SK-N-SH (cell line): ENCODE measurements around the gene GSDMA. TPM values are rescaled to one million over a fixed set of nuclear protein-coding genes. Genes with fewer than 3 reads are reported as not detected.

Experiments used
- CTCF ChIA-PET: fragments of 300-600, 350-600 bp; formaldehyde crosslinking; extraction: SDS; loops from one replicate; lab custom pipeline; 2021; lab: Yijun Ruan, JAX
- POLR2A ChIA-PET: fragments of 350-600 bp; sonication (Branson Sonifier 250); formaldehyde crosslinking; extraction: SDS; loops from one replicate; lab custom pipeline; 2020; ENCODE audit warnings: antibody characterized with exemption, inconsistent platforms; lab: Yijun Ruan, JAX
- DNase-seq: peaks from one replicate; pipeline ENCODE4 v3.0.0; 2012
- H2AFZ ChIP-seq: fragments of 200-600 bp; sonication (generic); 2 replicates; pipeline ENCODE4 v1.8.1; 2016; ENCODE audit warnings: antibody characterized with exemption, mild to moderate bottlenecking, low read depth
- H3F3A ChIP-seq: fragments of 200-600 bp; sonication (generic); replicated peaks from 2 replicates; pipeline ENCODE3; 2016; ENCODE audit warnings: antibody characterized with exemption, mild to moderate bottlenecking; ENCODE audit not compliant: insufficient read depth
- H3K27ac ChIP-seq, 2 experiments: fragments of 200-500 bp in 1 of 2; fragments of 200-600 bp in 1 of 2; sonication (Bioruptor generic) in 1 of 2; sonication (generic), shearing (Covaris generic) in 1 of 2; 2 replicates each; pipeline versions ENCODE4 v1.5.1 to v1.6.1; 2014 to 2016; ENCODE audit warnings: low read depth in 2 of 2, inconsistent platforms in 1 of 2, low read length in 1 of 2, mild to moderate bottlenecking in 1 of 2, mixed read lengths in 1 of 2
- H3K27me3 ChIP-seq: fragments of 200-600 bp; sonication (generic), shearing (Covaris generic); 2 replicates; pipeline ENCODE4 v1.6.1; 2016; ENCODE audit warnings: mixed run types; ENCODE audit not compliant: insufficient read depth
- H3K36me3 ChIP-seq, 2 experiments: fragments of 200-500 bp in 1 of 2; fragments of 200-600 bp in 1 of 2; sonication (Bioruptor generic) in 1 of 2; sonication (generic) in 1 of 2; replicated peaks in 1 of 2; 2 replicates each; pipeline versions ENCODE3 to v1.5.1; 2014 to 2016; ENCODE audit warnings: low read length in 1 of 2, mild to moderate bottlenecking in 1 of 2; ENCODE audit not compliant: insufficient read depth in 2 of 2, control insufficient read depth in 1 of 2
- H3K4me1 ChIP-seq, 2 experiments: fragments of 200-500 bp in 1 of 2; fragments of 200-600 bp in 1 of 2; sonication (Bioruptor generic) in 1 of 2; sonication (generic), shearing (Covaris generic) in 1 of 2; 2 replicates each; pipeline versions ENCODE4 v1.5.1 to v1.6.1; 2014 to 2016; ENCODE audit warnings: low read depth in 1 of 2, low read length in 1 of 2, mixed run types in 1 of 2; ENCODE audit not compliant: insufficient read depth in 2 of 2, control insufficient read depth in 1 of 2
- H3K4me2 ChIP-seq: fragments of 200-600 bp; sonication (generic), shearing (Covaris generic); 2 replicates; pipeline ENCODE4 v1.6.1; 2017; ENCODE audit warnings: mixed run types
- H3K4me3 ChIP-seq, 2 experiments: fragments of 200-500 bp in 1 of 2; fragments of 200-600 bp in 1 of 2; sonication (Bioruptor generic) in 1 of 2; sonication (generic), shearing (Covaris generic) in 1 of 2; 2 replicates each; pipeline versions ENCODE4 v1.5.1 to v1.8.1; 2014 to 2016; ENCODE audit warnings: low read depth in 2 of 2, inconsistent platforms in 1 of 2, low read length in 1 of 2, mild to moderate bottlenecking in 1 of 2, mixed read lengths in 1 of 2, moderate library complexity in 1 of 2
- H3K79me2 ChIP-seq: fragments of 200-600 bp; sonication (generic); 2 replicates; pipeline ENCODE4 v1.8.1; 2017; ENCODE audit warnings: mild to moderate bottlenecking; ENCODE audit not compliant: insufficient read depth
- H3K9ac ChIP-seq: fragments of 200-600 bp; sonication (generic); 2 replicates; pipeline ENCODE4 v1.6.1; 2017; ENCODE audit warnings: mixed run types
- H3K9me2 ChIP-seq: fragments of 200-600 bp; sonication (generic); 2 replicates; pipeline ENCODE4 v1.6.1; 2017; ENCODE audit warnings: mixed run types
- H3K9me3 ChIP-seq: fragments of 200-600 bp; sonication (generic); 2 replicates; pipeline ENCODE4 v1.6.1; 2017; ENCODE audit warnings: mixed run types, mild to moderate bottlenecking, moderate library complexity
- H4K20me1 ChIP-seq: fragments of 200-600 bp; sonication (generic); 2 replicates; pipeline ENCODE4 v1.6.1; 2017; ENCODE audit warnings: mild to moderate bottlenecking, mixed run types; ENCODE audit not compliant: insufficient read depth
- CTCF ChIP-seq: fragments of 200-600 bp; sonication (generic); IDR thresholded peaks from 2 replicates; pipeline ENCODE4 v1.6.1; 2017; ENCODE audit warnings: antibody characterized with exemption, mild to moderate bottlenecking, moderate library complexity
- EP300 ChIP-seq, 2 experiments: IDR thresholded peaks; 2 replicates each; pipeline versions ENCODE4 v1.4.0 to v1.6.1; 2012; ENCODE audit warnings: borderline replicate concordance in 1 of 2, low read depth in 1 of 2, low read length in 1 of 2
- FOXJ3 ChIP-seq: sonication (generic); formaldehyde crosslinking; IDR thresholded peaks from 2 replicates; pipeline ENCODE4 v1.5.1; 2020; ENCODE audit warnings: mild to moderate bottlenecking, missing genetic modification reagents
- FOXM1 ChIP-seq: IDR thresholded peaks from 2 replicates; pipeline ENCODE4 v1.4.0; 2012; ENCODE audit warnings: low read depth, mild to moderate bottlenecking
- GATA2 ChIP-seq: sonication (generic); formaldehyde crosslinking; IDR thresholded peaks from 2 replicates; pipeline ENCODE4 v1.5.0; 2020; ENCODE audit warnings: mild to moderate bottlenecking, missing genetic modification reagents
- IRF3 ChIP-seq: fragments of 150-350 bp; IDR thresholded peaks from 2 replicates; pipeline ENCODE4 v1.6.1; 2016; ENCODE audit warnings: mild to moderate bottlenecking, low read depth, low read length
- MAX ChIP-seq: IDR thresholded peaks from 2 replicates; pipeline ENCODE4 v1.4.0; 2012; ENCODE audit warnings: low read depth
- MXI1 ChIP-seq: IDR thresholded peaks from 2 replicates; pipeline ENCODE4 v1.6.1; 2012; ENCODE audit warnings: mild to moderate bottlenecking, low read depth, low read length, improper control_type of control experiment
- NRF1 ChIP-seq: IDR thresholded peaks from 2 replicates; pipeline ENCODE4 v1.6.1; 2012; ENCODE audit warnings: low read depth, mild to moderate bottlenecking, low read length
- PBX3 ChIP-seq: IDR thresholded peaks from 2 replicates; pipeline ENCODE4; 2012
- POLR2AphosphoS5 ChIP-seq: IDR thresholded peaks from 2 replicates; pipeline ENCODE4 v1.6.1; 2012; ENCODE audit warnings: low read depth, low read length
- RAD21 ChIP-seq: IDR thresholded peaks from 2 replicates; pipeline ENCODE4 v1.6.1; 2012; ENCODE audit warnings: mild to moderate bottlenecking, low read length
- RCOR1 ChIP-seq: fragments of 150-350 bp; IDR thresholded peaks from 2 replicates; pipeline ENCODE4 v1.6.1; 2017; ENCODE audit warnings: antibody characterized with exemption, low read length
- RFX5 ChIP-seq: IDR thresholded peaks from 2 replicates; pipeline ENCODE4 v1.6.1; 2012; ENCODE audit warnings: mild to moderate bottlenecking, improper control_type of control experiment, low read length
- SIN3A ChIP-seq: IDR thresholded peaks from 2 replicates; pipeline ENCODE4 v1.6.1; 2012; ENCODE audit warnings: low read depth, mild to moderate bottlenecking, low read length, moderate library complexity, borderline replicate concordance
- SMC3 ChIP-seq: IDR thresholded peaks from 2 replicates; pipeline ENCODE4 v1.6.1; 2012; ENCODE audit warnings: low read depth, low read length, improper control_type of control experiment
- TAF1 ChIP-seq: IDR thresholded peaks from 2 replicates; pipeline ENCODE4 v1.6.1; 2012; ENCODE audit warnings: low read depth, mild to moderate bottlenecking, low read length, moderate library complexity, borderline replicate concordance
- TCF12 ChIP-seq: IDR thresholded peaks from 2 replicates; pipeline ENCODE4 v1.4.0; 2012
- TEAD4 ChIP-seq: IDR thresholded peaks from 2 replicates; pipeline ENCODE4 v1.4.0; 2012; ENCODE audit warnings: mild to moderate bottlenecking, borderline replicate concordance; ENCODE audit not compliant: insufficient read depth
- USF1 ChIP-seq: IDR thresholded peaks from 2 replicates; pipeline ENCODE4 v1.4.0; 2012; ENCODE audit warnings: low read depth, borderline replicate concordance
- YY1 ChIP-seq: IDR thresholded peaks from 2 replicates; pipeline ENCODE4 v1.4.0; 2012; ENCODE audit warnings: low read depth, mild to moderate bottlenecking
- WGBS: methylation state at CpG from one replicate; pipeline ENCODE4 v1.1.6; 2017; ENCODE audit warnings: low lambda C conversion rate; 5-methylcytosine and 5-hydroxymethylcytosine counted together
- polyA plus RNA-seq, 3 experiments: library from polyadenylated mRNA; depleted of rRNA; stranded (reverse); fragments of >200 nt; gene quantifications; 2 replicates each; pipeline ENCODE4 v1.2.3, GENCODE V29; 2012

The GSDMA gene
- polyA plus RNA-seq, 1 of the 3 experiments (the other 2 are of a cell fraction) = not detected

GRCh38 chr17:39994448-39994847, 31.6 kb downstream of the GSDMA start:
- Histone ChIP-seq H3K4me3 (no peak overlapping the region), H3K79me2 (no peaks in the 10 kb centered on the region), H3F3A (peaks cover 8% of the 10 kb centered on the region), H3K4me1 (no peaks in the 10 kb centered on the region), H4K20me1 (no peaks in the 10 kb centered on the region), H3K9ac (no peak overlapping the region), H3K36me3 (peaks cover 21 to 68% of the 10 kb centered on the region in 2 experiments), H3K9me2 (no peaks in the 10 kb centered on the region), H3K4me2 (no peak overlapping the region), H3K27me3 (no peaks in the 10 kb centered on the region), H3K9me3 (no peaks in the 10 kb centered on the region), H2AFZ (no peak overlapping the region), H3K27ac (no peak overlapping the region)
- POLR2A ChIA-PET = no interaction called here
- DNase-seq = no peak
- TF ChIP-seq EP300 (IDR thresholded peaks at IDR 0.05; ENCODE audit: borderline replicate concordance in 1 of 2, low read depth in 1 of 2, low read length in 1 of 2) = no peak
- TF ChIP-seq TEAD4 = no peak
- no peak for TF ChIP-seq SMC3
- no peak for TF ChIP-seq RFX5
- TF ChIP-seq USF1 = no peak
- TF ChIP-seq TCF12 = no peak
- TF ChIP-seq RCOR1 = no peak
- no peak for TF ChIP-seq GATA2
- no peak for TF ChIP-seq CTCF
- no peak for TF ChIP-seq SIN3A
- TF ChIP-seq RAD21 = no peak
- no peak for TF ChIP-seq MXI1
- no peak for TF ChIP-seq YY1
- no peak for TF ChIP-seq FOXM1
- 98% methylated on average over 11 of the region's 11 CpGs for WGBS
- CTCF ChIA-PET = interaction anchor here (1.1 to 1.5 kb wide), 2 partner anchors 19 to 33 kb away, joined by 3 to 8 read pairs; no protein-coding TSS in a partner anchor

- Histone ChIP-seq H3K4me3 (no peak overlapping the region), H3K4me1 (no peaks in the 10 kb centered on the region), H3K27me3 (no peaks in the 10 kb centered on the region), H3K9me2 (no peaks in the 10 kb centered on the region), H3K79me2 (no peaks in the 10 kb centered on the region), H3K36me3 (peaks cover 15 to 58% of the 10 kb centered on the region in 2 experiments), H3K9me3 (no peaks in the 10 kb centered on the region), H3K9ac (no peak overlapping the region), H3F3A (peaks cover 11% of the 10 kb centered on the region), H4K20me1 (no peaks in the 10 kb centered on the region), H3K4me2 (no peak overlapping the region), H2AFZ (no peak overlapping the region), H3K27ac (no peak overlapping the region)
- ChIA-PET POLR2A (interaction anchor here (0.6 kb wide), 1 partner anchor 180 kb away, joined by 3 read pairs; no protein-coding TSS in a partner anchor), CTCF (interaction anchor here (0.6 to 1.6 kb wide), 4 partner anchors 9 to 117 kb away, joined by 3 to 5 read pairs (median 4); no protein-coding TSS in a partner anchor)
- DNase-seq = no peak
- WGBS = 97% methylated on average over 6 of the region's 6 CpGs
- TF ChIP-seq SIN3A (no peak), NRF1 (no peak), PBX3 (no peak), RCOR1 (no peak), MAX (no peak), POLR2AphosphoS5 (no peak), TCF12 (no peak), USF1 (no peak), IRF3 (no peak), FOXJ3 (no peak), RFX5 (no peak), TAF1 (no peak)
Measured at GRCh38 chr17:39995438-39995837, 32.6 kb downstream of the GSDMA start.
